Measurements from ENCODE around the gene KCNQ1.

Gene KCNQ1

GRCh38 chr11:2570841-2571597, 126.2 kb downstream of the KCNQ1 start:
- TF ChIP-seq TOX (CRISPR knock-in tag; IDR thresholded peaks at IDR 0.05; ENCODE audit: borderline replicate concordance) (no peak), GLIS3 (CRISPR knock-in tag; IDR thresholded peaks at IDR 0.05) (no peak), PPARA (CRISPR knock-in tag; IDR thresholded peaks at IDR 0.05; ENCODE audit: borderline replicate concordance) (no peak), RARB (CRISPR knock-in tag; IDR thresholded peaks at IDR 0.05) (no peak), CSDC2 (CRISPR knock-in tag; IDR thresholded peaks at IDR 0.05) (no peak), OSR1 (CRISPR knock-in tag; IDR thresholded peaks at IDR 0.05) (no peak), ZC3H10 (CRISPR knock-in tag; IDR thresholded peaks at IDR 0.05) (no peak), ZNF565 (CRISPR knock-in tag; conservative IDR thresholded peaks at IDR 0.05; ENCODE audit: low read depth) (no peak), SNAI2 (CRISPR knock-in tag; IDR thresholded peaks at IDR 0.05) (no peak), PATZ1 (CRISPR knock-in tag; IDR thresholded peaks at IDR 0.05; ENCODE audit: borderline replicate concordance) (no peak), ZNF70 (CRISPR knock-in tag; IDR thresholded peaks at IDR 0.05) (no peak), TCF4 (CRISPR knock-in tag; IDR thresholded peaks at IDR 0.05; ENCODE audit: borderline replicate concordance) (no peak), ZNF8 (CRISPR knock-in tag; IDR thresholded peaks at IDR 0.05) (no peak), ARNTL (CRISPR knock-in tag; IDR thresholded peaks at IDR 0.05; ENCODE audit: borderline replicate concordance, low read depth) (no peak), ZFP3 (CRISPR knock-in tag; IDR thresholded peaks at IDR 0.05) (no peak)
- TF ChIP-seq, protein P1, sequence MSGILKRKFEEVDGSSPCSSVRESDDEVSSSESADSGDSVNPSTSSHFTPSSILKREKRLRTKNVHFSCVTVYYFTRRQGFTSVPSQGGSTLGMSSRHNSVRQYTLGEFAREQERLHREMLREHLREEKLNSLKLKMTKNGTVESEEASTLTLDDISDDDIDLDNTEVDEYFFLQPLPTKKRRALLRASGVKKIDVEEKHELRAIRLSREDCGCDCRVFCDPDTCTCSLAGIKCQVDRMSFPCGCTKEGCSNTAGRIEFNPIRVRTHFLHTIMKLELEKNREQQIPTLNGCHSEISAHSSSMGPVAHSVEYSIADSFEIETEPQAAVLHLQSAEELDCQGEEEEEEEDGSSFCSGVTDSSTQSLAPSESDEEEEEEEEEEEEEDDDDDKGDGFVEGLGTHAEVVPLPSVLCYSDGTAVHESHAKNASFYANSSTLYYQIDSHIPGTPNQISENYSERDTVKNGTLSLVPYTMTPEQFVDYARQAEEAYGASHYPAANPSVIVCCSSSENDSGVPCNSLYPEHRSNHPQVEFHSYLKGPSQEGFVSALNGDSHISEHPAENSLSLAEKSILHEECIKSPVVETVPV (CRISPR knock-in tag; IDR thresholded peaks at IDR 0.05), result no peak
- TF ChIP-seq, protein P2, sequence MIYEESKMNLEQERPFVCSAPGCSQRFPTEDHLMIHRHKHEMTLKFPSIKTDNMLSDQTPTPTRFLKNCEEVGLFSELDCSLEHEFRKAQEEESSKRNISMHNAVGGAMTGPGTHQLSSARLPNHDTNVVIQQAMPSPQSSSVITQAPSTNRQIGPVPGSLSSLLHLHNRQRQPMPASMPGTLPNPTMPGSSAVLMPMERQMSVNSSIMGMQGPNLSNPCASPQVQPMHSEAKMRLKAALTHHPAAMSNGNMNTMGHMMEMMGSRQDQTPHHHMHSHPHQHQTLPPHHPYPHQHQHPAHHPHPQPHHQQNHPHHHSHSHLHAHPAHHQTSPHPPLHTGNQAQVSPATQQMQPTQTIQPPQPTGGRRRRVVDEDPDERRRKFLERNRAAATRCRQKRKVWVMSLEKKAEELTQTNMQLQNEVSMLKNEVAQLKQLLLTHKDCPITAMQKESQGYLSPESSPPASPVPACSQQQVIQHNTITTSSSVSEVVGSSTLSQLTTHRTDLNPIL (CRISPR knock-in tag; IDR thresholded peaks at IDR 0.05; ENCODE audit: low read depth), result no peak
- TF ChIP-seq, protein P3, sequence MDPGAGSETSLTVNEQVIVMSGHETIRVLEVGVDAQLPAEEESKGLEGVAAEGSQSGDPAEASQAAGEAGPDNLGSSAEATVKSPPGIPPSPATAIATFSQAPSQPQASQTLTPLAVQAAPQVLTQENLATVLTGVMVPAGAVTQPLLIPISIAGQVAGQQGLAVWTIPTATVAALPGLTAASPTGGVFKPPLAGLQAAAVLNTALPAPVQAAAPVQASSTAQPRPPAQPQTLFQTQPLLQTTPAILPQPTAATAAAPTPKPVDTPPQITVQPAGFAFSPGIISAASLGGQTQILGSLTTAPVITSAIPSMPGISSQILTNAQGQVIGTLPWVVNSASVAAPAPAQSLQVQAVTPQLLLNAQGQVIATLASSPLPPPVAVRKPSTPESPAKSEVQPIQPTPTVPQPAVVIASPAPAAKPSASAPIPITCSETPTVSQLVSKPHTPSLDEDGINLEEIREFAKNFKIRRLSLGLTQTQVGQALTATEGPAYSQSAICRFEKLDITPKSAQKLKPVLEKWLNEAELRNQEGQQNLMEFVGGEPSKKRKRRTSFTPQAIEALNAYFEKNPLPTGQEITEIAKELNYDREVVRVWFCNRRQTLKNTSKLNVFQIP (CRISPR knock-in tag; IDR thresholded peaks at IDR 0.05; ENCODE audit: borderline replicate concordance, low read depth), result no peak
- TF ChIP-seq, protein P4, sequence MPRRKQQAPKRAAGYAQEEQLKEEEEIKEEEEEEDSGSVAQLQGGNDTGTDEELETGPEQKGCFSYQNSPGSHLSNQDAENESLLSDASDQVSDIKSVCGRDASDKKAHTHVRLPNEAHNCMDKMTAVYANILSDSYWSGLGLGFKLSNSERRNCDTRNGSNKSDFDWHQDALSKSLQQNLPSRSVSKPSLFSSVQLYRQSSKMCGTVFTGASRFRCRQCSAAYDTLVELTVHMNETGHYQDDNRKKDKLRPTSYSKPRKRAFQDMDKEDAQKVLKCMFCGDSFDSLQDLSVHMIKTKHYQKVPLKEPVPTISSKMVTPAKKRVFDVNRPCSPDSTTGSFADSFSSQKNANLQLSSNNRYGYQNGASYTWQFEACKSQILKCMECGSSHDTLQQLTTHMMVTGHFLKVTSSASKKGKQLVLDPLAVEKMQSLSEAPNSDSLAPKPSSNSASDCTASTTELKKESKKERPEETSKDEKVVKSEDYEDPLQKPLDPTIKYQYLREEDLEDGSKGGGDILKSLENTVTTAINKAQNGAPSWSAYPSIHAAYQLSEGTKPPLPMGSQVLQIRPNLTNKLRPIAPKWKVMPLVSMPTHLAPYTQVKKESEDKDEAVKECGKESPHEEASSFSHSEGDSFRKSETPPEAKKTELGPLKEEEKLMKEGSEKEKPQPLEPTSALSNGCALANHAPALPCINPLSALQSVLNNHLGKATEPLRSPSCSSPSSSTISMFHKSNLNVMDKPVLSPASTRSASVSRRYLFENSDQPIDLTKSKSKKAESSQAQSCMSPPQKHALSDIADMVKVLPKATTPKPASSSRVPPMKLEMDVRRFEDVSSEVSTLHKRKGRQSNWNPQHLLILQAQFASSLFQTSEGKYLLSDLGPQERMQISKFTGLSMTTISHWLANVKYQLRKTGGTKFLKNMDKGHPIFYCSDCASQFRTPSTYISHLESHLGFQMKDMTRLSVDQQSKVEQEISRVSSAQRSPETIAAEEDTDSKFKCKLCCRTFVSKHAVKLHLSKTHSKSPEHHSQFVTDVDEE (CRISPR knock-in tag; IDR thresholded peaks at IDR 0.05), result no peak
- ATAC-seq, result no peak

DNA sequence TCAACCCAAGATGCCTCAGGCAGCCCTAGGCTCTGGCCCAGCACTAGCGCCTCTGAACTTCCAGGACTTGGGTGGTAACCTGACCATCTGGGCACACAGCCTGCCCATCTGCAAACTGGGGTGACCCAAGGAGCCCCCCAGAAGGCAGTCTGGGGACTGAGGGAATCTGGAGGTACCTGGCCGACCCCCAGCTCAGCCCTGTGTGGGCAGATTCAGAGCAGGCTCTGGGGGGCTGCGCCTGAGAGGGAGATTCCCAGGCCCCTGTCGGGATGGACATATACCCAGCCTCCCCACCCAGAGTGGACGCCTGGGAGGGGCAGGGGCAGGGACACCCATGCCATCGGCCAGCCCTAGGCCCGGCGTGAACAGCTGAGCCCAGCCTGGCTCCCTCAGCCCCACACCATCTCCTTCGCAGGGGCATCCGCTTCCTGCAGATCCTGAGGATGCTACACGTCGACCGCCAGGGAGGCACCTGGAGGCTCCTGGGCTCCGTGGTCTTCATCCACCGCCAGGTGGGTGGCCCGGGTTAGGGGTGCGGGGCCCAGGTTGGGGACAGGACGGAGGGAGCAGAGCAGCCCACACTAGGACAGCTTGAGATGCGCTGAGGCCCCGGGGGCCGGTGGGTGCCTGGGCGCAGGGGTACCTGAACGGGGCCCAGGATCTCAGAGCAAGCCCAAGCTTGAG, 126.9 kb downstream of the KCNQ1 start:
- TF ChIP-seq, protein P2 (CRISPR knock-in tag; IDR thresholded peaks at IDR 0.05; ENCODE audit: low read depth), result no peak
- TF ChIP-seq, protein P4 (CRISPR knock-in tag; IDR thresholded peaks at IDR 0.05), result no peak
- TF ChIP-seq ZFP30 (CRISPR knock-in tag; IDR thresholded peaks at IDR 0.05) (no peak), GLIS3 (CRISPR knock-in tag; IDR thresholded peaks at IDR 0.05) (no peak), CSDC2 (CRISPR knock-in tag; IDR thresholded peaks at IDR 0.05) (no peak), SNAI2 (CRISPR knock-in tag; IDR thresholded peaks at IDR 0.05) (no peak)

More for the DNA sequence above, 126.9 kb downstream of the KCNQ1 start:
- ATAC-seq, result no peak

Measured in SK-N-SH treated with all-trans-retinoic acid at 6 μM for 48 hours (cell line).